CD4-positive, alpha-beta T cell treated with Interleukin-1 beta for 1 hour (primary cell): ENCODE measurements around the gene SNTB2.

Experiments
- DNase-seq, 2 donors: peaks; one replicate each; pipeline ENCODE4 v3.0.0-alpha.2; 2020 to 2022

Gene SNTB2

DNA sequence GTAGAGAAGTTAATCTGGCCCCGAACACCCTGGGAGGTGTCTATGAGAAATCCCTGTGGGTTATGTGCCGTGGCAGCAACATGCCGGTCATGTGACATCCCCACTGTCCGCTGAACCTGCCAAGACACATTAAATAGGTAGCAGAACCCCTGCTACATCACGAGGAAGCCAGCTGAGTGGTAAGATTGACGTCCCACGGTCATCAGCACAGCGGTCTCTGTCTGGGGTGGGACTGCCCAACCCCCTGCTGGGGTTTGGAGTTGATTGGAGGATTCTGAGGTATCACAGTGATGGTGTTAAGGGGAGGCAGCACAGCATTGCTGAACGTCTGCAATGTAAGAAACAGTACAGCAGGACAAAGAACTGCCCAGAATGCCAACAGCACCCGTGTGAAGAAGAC is 162.6 kb downstream of the SNTB2 start:
- DNase-seq = no peak

DNA sequence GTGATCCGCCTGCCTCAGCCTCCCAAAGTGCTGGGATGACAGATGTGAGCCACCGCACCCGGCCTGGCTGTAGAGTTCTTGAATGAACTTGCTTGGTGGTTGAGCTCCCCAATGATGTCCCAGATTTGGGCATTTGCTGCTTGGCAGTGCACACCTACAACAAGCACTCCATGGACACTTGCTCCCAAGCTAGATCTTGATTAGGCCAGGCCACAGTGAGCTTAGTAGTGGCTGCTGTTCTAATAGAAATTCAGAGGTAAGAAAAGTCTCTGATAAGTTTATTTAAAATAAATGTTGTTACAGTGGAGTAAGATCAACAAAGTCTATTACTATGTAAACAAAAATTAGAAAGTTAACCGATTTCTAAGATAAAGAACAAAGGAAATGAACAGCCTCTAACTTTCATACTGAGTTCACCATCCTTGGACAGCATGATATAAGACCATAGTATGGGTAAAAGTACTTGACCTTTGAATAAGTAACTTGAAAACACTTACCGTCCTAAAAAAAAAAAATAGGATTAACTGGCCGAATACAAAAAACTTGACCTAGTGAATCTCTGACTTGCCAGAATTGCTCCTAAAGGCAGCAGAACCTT is 163.7 kb downstream of the SNTB2 start:
- DNase-seq = no peak

DNA sequence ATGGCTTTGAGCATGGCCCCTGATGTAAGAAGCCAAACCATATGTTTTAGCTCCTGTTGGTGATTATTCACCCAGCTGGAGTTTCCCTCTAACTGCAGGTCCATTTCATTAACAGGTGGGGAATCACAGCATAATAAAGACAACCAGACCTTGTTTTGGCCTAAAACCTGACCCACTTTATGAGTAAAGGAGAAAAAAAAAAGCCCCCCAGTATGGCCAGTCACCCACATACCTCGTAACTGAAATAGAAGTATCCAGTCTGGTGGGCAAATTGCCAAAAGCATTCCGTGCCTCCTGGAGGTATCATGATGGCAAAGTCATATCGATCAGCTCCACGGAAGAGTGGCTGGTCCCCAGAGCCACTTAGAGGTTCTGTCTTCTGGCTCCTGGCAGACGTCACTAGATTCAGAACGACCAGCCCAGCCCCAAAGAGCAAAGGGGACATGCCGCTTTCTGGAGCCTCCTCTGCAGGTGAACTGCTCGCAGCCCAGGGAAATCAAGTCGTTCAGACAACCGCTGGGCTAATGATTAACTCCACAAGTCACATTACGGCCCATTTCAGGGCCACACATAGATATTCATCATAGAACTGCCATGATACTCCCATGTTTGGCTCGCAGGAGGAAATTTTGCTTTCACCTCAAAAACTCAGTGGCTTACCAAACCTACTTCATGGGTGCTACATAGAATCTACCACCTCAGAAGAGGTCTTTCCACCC is 164.5 kb downstream of the SNTB2 start, which contains the start of gene TMED6:
Gene TMED6 (minus strand): TSS at position 478 of the 719 bp plus-strand sequence. CDS start 33 bp downstream, at position 445.
- DNase-seq = no peak
